H1 (cell line): Measurements from ENCODE around the gene ZNF521.

ENCODE experiments used
- CEBPB ChIP-seq: IDR thresholded peaks from 2 replicates; pipeline ENCODE4 v1.6.1; 2012; ENCODE audit warnings: low read depth, low read length
- KDM1A ChIP-seq: fragments of 200-600, 300-600 bp; sonication (generic); IDR thresholded peaks from 2 replicates; pipeline ENCODE4 v1.7.1; 2016; ENCODE audit warnings: mild to moderate bottlenecking, low read length, borderline replicate concordance
- POLR2AphosphoS5 ChIP-seq: IDR thresholded peaks from 2 replicates; pipeline ENCODE4 v1.6.1; 2011; ENCODE audit warnings: low read depth, low read length
- SP2 ChIP-seq: IDR thresholded peaks from 2 replicates; pipeline ENCODE4 v1.6.1; 2012; ENCODE audit warnings: mild to moderate bottlenecking, low read length, inconsistent platforms
- TF ChIP-seq, protein P1 (sequence below), 3 experiments: IDR thresholded peaks; 1 replicate in 2 of 3; 2 replicates in 1 of 3; pipeline versions ENCODE4 v1.5.1 to v1.6.1; 2011; ENCODE audit warnings: low read length in 3 of 3, mild to moderate bottlenecking in 3 of 3, inconsistent platforms in 2 of 3, low read depth in 1 of 3, moderate library complexity in 1 of 3; ENCODE audit not compliant: insufficient read depth in 1 of 3; ENCODE audit errors: control extremely low read depth in 1 of 3
- TF ChIP-seq, protein P2 (sequence below): IDR thresholded peaks from 2 replicates; pipeline ENCODE4 v1.6.1; 2012; ENCODE audit warnings: inconsistent platforms

DNA sequence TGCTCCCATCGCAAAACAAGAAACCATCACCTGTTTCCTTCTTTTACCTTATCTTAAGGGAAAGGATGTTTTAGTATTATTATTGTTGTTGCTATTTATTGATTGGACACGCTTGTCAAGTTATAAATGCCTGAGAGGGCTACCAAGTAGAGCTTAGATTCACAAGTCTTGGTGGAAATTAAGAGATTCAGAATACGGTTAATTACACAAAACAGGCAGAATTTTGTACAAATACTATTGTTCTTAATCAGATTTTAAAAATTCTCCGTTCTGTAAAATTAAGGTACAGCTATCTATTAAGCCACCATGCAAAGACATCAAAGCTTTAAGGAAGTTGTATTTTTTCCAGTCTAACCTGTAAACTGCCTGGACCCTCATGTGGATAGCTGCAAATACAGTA, 1.1 kb upstream of the ZNF521 start:
- TF ChIP-seq CEBPB (no peak), KDM1A (no peak), SP2 (no peak), POLR2AphosphoS5 (no peak)
- TF ChIP-seq, protein P1, sequence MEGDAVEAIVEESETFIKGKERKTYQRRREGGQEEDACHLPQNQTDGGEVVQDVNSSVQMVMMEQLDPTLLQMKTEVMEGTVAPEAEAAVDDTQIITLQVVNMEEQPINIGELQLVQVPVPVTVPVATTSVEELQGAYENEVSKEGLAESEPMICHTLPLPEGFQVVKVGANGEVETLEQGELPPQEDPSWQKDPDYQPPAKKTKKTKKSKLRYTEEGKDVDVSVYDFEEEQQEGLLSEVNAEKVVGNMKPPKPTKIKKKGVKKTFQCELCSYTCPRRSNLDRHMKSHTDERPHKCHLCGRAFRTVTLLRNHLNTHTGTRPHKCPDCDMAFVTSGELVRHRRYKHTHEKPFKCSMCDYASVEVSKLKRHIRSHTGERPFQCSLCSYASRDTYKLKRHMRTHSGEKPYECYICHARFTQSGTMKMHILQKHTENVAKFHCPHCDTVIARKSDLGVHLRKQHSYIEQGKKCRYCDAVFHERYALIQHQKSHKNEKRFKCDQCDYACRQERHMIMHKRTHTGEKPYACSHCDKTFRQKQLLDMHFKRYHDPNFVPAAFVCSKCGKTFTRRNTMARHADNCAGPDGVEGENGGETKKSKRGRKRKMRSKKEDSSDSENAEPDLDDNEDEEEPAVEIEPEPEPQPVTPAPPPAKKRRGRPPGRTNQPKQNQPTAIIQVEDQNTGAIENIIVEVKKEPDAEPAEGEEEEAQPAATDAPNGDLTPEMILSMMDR (IDR thresholded peaks at IDR 0.05; ENCODE audit: control extremely low read depth in 1 of 3, insufficient read depth in 1 of 3, low read depth in 1 of 3, low read length in 3 of 3): no peak
- TF ChIP-seq, protein P2, sequence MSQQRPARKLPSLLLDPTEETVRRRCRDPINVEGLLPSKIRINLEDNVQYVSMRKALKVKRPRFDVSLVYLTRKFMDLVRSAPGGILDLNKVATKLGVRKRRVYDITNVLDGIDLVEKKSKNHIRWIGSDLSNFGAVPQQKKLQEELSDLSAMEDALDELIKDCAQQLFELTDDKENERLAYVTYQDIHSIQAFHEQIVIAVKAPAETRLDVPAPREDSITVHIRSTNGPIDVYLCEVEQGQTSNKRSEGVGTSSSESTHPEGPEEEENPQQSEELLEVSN: no peak
